Keratinocyte (primary cell): ENCODE measurements around the gene TMEM33.

Source experiments
- CTCF ChIP-seq, 3 experiments: IDR thresholded peaks in 1 of 3; conservative IDR thresholded peaks in 1 of 3; optimal IDR thresholded peaks in 1 of 3; 2 replicates in 2 of 3; 3 replicates in 1 of 3; pipeline versions ENCODE3 to v1.5.1; 2011; ENCODE audit warnings: low read length in 3 of 3, mild to moderate bottlenecking in 3 of 3, moderate library complexity in 2 of 3, control low read depth in 1 of 3, inconsistent platforms in 1 of 3; ENCODE audit not compliant: insufficient read depth in 2 of 3; ENCODE audit errors: extremely low read depth in 1 of 3
- EZH2 ChIP-seq: IDR thresholded peaks from one replicate; pipeline ENCODE4 v1.6.1; 2012; ENCODE audit warnings: inconsistent platforms, mild to moderate bottlenecking, low read length, moderate library complexity

GRCh38 chr4:41918278-41918677 lies 17.0 kb upstream of the TMEM33 start:
- TF ChIP-seq CTCF (optimal IDR thresholded peaks at IDR 0.05 in 1 of 3, IDR thresholded peaks at IDR 0.05 in 1 of 3, conservative IDR thresholded peaks at IDR 0.05 in 1 of 3; ENCODE audit: extremely low read depth in 1 of 3, insufficient read depth in 2 of 3, low read length in 3 of 3) = no peak
- no peak for TF ChIP-seq EZH2
